Activated naive CD4-positive, alpha-beta T cell treated with anti-CD3 and anti-CD28 coated beads for 36 hours (primary cell): ENCODE measurements around the gene PSMC3. TPM values are rescaled to one million over a fixed set of nuclear protein-coding genes. Genes with fewer than 3 reads are reported as not detected.
A peak's percentile ranks its signal among the peaks of the same experiment; 100 is the strongest.

Experiments
- CTCF ChIA-PET: fragments of 350-600 bp; sonication (Branson Sonifier 250); formaldehyde crosslinking; loops from one replicate; lab custom pipeline; 2021; ENCODE audit warnings: antibody characterized with exemption; lab: Charles Lee
- DNase-seq: peaks from one replicate; pipeline ENCODE4 v3.0.0-alpha.2; 2020
- H3K27ac Mint-ChIP-seq: one replicate; pipeline ENCODE4 v1.8.0; 2021; ENCODE audit warnings: mild to moderate bottlenecking, mixed read lengths
- H3K27me3 Mint-ChIP-seq: one replicate; pipeline ENCODE4 v1.8.0; 2021; ENCODE audit warnings: low read depth, mixed read lengths
- H3K36me3 Mint-ChIP-seq: one replicate; pipeline ENCODE4 v1.8.0; 2021; ENCODE audit warnings: low read depth, mixed read lengths
- H3K4me1 Mint-ChIP-seq: one replicate; pipeline ENCODE4 v1.8.0; 2021; ENCODE audit warnings: low read depth, mixed read lengths
- H3K4me3 Mint-ChIP-seq: one replicate; pipeline ENCODE4 v1.8.0; 2021; ENCODE audit warnings: mild to moderate bottlenecking, moderate library complexity, mixed read lengths
- H3K9me3 Mint-ChIP-seq: one replicate; pipeline ENCODE4 v1.8.0; 2021; ENCODE audit warnings: mixed read lengths
- intact Hi-C: fragments of 100-400 bp; cut with micrococcal nuclease; formaldehyde crosslinking; loops from one replicate; pipeline ENCODE4 v1.15.1; 2023
- total RNA-seq, 2 experiments: library from RNA; stranded (reverse); gene quantifications; one replicate each; pipeline ENCODE4 v1.2.3, GENCODE V29; 2021

PSMC3 gene
- total RNA-seq, 2 experiments from 2014 or later: 127 to 129 TPM

- H3K9me3 Mint-ChIP-seq: no peaks in the 10 kb centered on the region
- peaks cover 25% of the 10 kb centered on the region for H3K4me1 Mint-ChIP-seq
- H3K4me3 Mint-ChIP-seq: peak overlapping the region; percentile 92
- H3K27me3 Mint-ChIP-seq: no peaks in the 10 kb centered on the region
- H3K36me3 Mint-ChIP-seq: peaks cover 4% of the 10 kb centered on the region
- CTCF ChIA-PET: interaction anchor here (0.5 to 7.0 kb wide), 7 partner anchors 15 to 232 kb away, joined by 3 to 99 read pairs (median 5); partner anchors contain the start of gene PSMC3
- DNase-seq: no peak
- intact Hi-C loops: loop anchor here (2.0 to 5.0 kb wide), 3 partner anchors 45 to 472 kb away; partner anchors contain the start of genes CSTPP1 and NUP160
- H3K27ac Mint-ChIP-seq: peak overlapping the region; percentile 83
Observed at GRCh38 chr11:47409440-47410369, 16.5 kb downstream of the PSMC3 start.

- H3K27ac Mint-ChIP-seq: peak overlapping the region; percentile 83
- no peaks in the 10 kb centered on the region for H3K9me3 Mint-ChIP-seq
- CTCF ChIA-PET: interaction anchor here (0.5 to 7.0 kb wide), 5 partner anchors 10 to 134 kb away, joined by 3 to 99 read pairs (median 3); no protein-coding TSS in a partner anchor
- peaks cover 25% of the 10 kb centered on the region for H3K4me1 Mint-ChIP-seq
- intact Hi-C loops: loop anchor here (1.0 to 5.0 kb wide), 12 partner anchors 15 to 472 kb away; partner anchors contain the start of genes ACP2, CSTPP1, FNBP4 and KBTBD4
- no peaks in the 10 kb centered on the region for H3K36me3 Mint-ChIP-seq
- no peak for DNase-seq
- no peaks in the 10 kb centered on the region for H3K27me3 Mint-ChIP-seq
- H3K4me3 Mint-ChIP-seq: peak overlapping the region; percentile 92
Observed at GRCh38 chr11:47408598-47409439, 17.4 kb downstream of the PSMC3 start.

- no peaks in the 10 kb centered on the region for H3K27me3 Mint-ChIP-seq
- intact Hi-C loops: loop anchor here (1.0 to 5.0 kb wide), 12 partner anchors 14 to 471 kb away; partner anchors contain the start of genes ACP2, CSTPP1, FNBP4 and KBTBD4
- peak within 1 kb of the TSS; percentile 92 for H3K27ac Mint-ChIP-seq
- CTCF ChIA-PET: interaction anchor here (0.9 to 7.0 kb wide), 4 partner anchors 9 to 36 kb away, joined by 3 to 99 read pairs (median 4); no protein-coding TSS in a partner anchor
- H3K4me1 Mint-ChIP-seq: peaks cover 25% of the 10 kb centered on the region
- H3K36me3 Mint-ChIP-seq: no peaks in the 10 kb centered on the region
- DNase-seq: peak; percentile 91
- peak within 1 kb of the TSS; percentile 92 for H3K4me3 Mint-ChIP-seq
- H3K9me3 Mint-ChIP-seq: no peaks in the 10 kb centered on the region
Observed at GRCh38 chr11:47407746-47408590, 18.3 kb downstream of the PSMC3 start, which contains the start of gene SLC39A13. Gene SLC39A13 (plus strand): TSS chr11:47408590. CDS start chr11:47410095, 1,505 bp downstream.

- DNase-seq: no peak
- CTCF ChIA-PET: interaction anchor here (0.6 to 7.0 kb wide), 5 partner anchors 9 to 492 kb away, joined by 3 to 99 read pairs (median 4); no protein-coding TSS in a partner anchor
- intact Hi-C loops: loop anchor here (5.0 kb wide), 1 partner anchor 470 kb away; the partner anchor contains the start of gene CSTPP1
- Mint-ChIP-seq H3K4me3 (peak overlapping the region; percentile 91), H3K9me3 (no peaks in the 10 kb centered on the region), H3K27me3 (no peaks in the 10 kb centered on the region), H3K27ac (peak overlapping the region; percentile 92), H3K4me1 (peaks cover 25% of the 10 kb centered on the region), H3K36me3 (no peaks in the 10 kb centered on the region)
Observed at GRCh38 chr11:47406896-47407745, 19.1 kb downstream of the PSMC3 start.

DNA sequence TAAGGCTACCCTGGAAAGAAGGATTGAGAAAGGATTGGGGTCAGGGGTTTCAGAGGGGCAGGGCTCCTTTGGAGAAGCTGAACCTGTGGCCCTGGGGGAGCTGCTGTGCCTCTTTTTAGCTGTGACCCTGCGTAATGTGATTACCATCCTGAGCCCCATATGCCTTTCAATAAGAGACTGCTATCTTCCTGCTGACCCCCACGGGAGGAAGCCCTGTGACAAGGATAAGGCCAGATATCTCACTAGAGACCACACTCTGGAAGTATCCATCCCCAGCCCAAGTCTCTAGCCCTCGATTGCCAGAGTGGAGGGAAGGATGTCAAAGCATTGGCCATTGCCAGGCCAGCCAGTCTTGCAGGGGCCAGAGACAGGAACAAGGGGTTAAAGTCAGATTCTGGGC, 22.7 kb downstream of the PSMC3 start:
- Mint-ChIP-seq H3K27me3 (no peaks in the 10 kb centered on the region), H3K4me3 (no peak overlapping the region), H3K4me1 (peaks cover 20% of the 10 kb centered on the region), H3K9me3 (no peaks in the 10 kb centered on the region), H3K36me3 (no peaks in the 10 kb centered on the region), H3K27ac (no peak overlapping the region)
- intact Hi-C loops: no loop called here
- DNase-seq: no peak
- CTCF ChIA-PET: interaction anchor here (0.6 to 3.0 kb wide), 3 partner anchors 8 to 30 kb away, joined by 4 to 19 read pairs (median 9); no protein-coding TSS in a partner anchor

DNA sequence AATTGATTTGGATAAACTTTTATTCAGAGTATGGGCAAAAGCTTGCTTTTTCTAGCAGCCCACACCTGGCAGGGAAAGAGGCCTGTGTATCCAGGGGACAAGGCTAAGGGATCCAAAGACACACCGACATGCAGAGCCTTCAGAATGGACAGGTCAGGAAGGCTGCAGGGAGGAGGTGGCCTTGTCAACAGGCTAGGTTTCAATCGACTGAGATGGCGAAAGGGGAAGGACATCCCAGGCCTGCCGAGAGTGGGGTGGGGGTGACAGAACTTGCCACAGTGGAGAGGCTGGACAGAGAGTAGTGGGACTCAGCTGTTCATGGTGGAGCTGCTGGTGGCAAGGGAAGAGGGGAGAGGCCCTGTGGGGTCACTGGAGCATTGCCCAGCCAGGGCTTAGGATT, 23.1 kb downstream of the PSMC3 start:
- CTCF ChIA-PET: interaction anchor here (1.4 to 3.0 kb wide), 2 partner anchors 9 to 29 kb away, joined by 9 to 19 read pairs; no protein-coding TSS in a partner anchor
- peaks cover 24% of the 10 kb centered on the region for H3K4me1 Mint-ChIP-seq
- no peaks in the 10 kb centered on the region for H3K36me3 Mint-ChIP-seq
- intact Hi-C loops: no loop called here
- no peaks in the 10 kb centered on the region for H3K9me3 Mint-ChIP-seq
- H3K27ac Mint-ChIP-seq: no peak overlapping the region
- no peaks in the 10 kb centered on the region for H3K27me3 Mint-ChIP-seq
- no peak for DNase-seq
- no peak overlapping the region for H3K4me3 Mint-ChIP-seq

- intact Hi-C loops: no loop called here
- CTCF ChIA-PET: interaction anchor here (0.7 to 1.2 kb wide), 3 partner anchors 12 to 531 kb away, joined by 3 read pairs; no protein-coding TSS in a partner anchor
- H3K36me3 Mint-ChIP-seq: no peaks in the 10 kb centered on the region
- H3K27ac Mint-ChIP-seq: peak overlapping the region; percentile 79
- DNase-seq: no peak
- peak overlapping the region; percentile 74 for H3K4me3 Mint-ChIP-seq
- no peaks in the 10 kb centered on the region for H3K27me3 Mint-ChIP-seq
- no peaks in the 10 kb centered on the region for H3K9me3 Mint-ChIP-seq
- peaks cover 16% of the 10 kb centered on the region for H3K4me1 Mint-ChIP-seq
Observed at GRCh38 chr11:47400768-47401279, 25.4 kb downstream of the PSMC3 start.

DNA sequence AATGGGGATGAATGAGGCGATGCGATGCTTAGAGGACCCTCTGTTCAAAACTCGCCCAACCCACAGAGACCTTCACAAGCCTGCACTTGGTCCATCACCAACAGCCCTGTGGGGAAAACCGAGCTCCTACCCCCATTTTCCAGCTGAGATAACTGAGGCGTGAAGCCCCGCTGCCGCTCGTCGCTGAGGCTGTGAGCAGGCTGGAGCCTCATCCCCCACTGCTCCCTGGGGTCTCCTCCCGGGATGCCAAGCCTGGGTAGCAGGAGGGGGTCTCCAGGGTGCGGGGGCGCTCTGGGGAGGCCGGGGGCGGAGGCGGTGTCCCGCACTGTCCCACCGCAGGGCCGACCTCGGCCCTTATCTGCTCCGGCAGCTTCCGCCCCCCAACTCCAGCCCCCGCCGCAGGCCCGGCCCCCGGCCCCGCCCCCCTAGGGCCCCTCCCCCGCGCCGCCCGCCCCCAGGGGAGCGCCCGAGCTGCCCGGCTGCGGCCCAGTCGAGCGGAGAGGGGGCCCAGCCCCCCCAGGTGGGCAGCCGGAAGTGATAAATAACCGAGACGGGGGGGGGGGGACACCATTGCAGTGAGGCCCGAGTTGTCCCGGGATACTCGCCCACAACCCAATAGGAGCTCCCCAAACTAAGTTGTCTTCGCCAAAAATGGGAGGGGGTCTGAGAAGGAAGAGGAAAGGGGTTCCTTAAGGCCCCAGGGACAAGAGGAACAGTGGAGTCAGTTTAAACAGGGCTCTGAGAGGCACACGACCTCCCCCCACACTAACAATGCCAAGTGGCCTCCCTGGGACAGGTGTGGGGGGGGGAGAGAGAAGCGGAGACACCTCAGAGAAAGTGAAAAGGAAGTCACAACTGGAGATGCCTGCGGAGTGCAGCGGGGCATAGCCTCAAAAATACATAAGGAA, 26.1 kb downstream of the PSMC3 start:
- Mint-ChIP-seq H3K27me3 (no peaks in the 10 kb centered on the region), H3K4me3 (peak overlapping the region; percentile 74), H3K9me3 (no peaks in the 10 kb centered on the region), H3K27ac (peak overlapping the region; percentile 79), H3K36me3 (no peaks in the 10 kb centered on the region), H3K4me1 (peaks cover 22% of the 10 kb centered on the region)
- DNase-seq: peak; percentile 36
- intact Hi-C loops: no loop called here
- CTCF ChIA-PET: interaction anchor here (0.6 to 1.5 kb wide), 5 partner anchors 12 to 531 kb away, joined by 3 to 10 read pairs (median 3); no protein-coding TSS in a partner anchor

- intact Hi-C loops: no loop called here
- DNase-seq: no peak
- H3K4me1 Mint-ChIP-seq: peaks cover 32% of the 10 kb centered on the region
- no peaks in the 10 kb centered on the region for H3K9me3 Mint-ChIP-seq
- no peaks in the 10 kb centered on the region for H3K27me3 Mint-ChIP-seq
- H3K27ac Mint-ChIP-seq: no peak overlapping the region
- CTCF ChIA-PET: interaction anchor here (0.6 to 1.0 kb wide), 4 partner anchors 9 to 328 kb away, joined by 3 to 5 read pairs (median 4); no protein-coding TSS in a partner anchor
- peak overlapping the region; percentile 6 for H3K4me3 Mint-ChIP-seq
- no peaks in the 10 kb centered on the region for H3K36me3 Mint-ChIP-seq
Observed at GRCh38 chr11:47398551-47398950, 27.7 kb downstream of the PSMC3 start.
